GM12878 (cell line): ENCODE data around the gene SMPD4. TPM values are rescaled to one million over a fixed set of nuclear protein-coding genes. Genes with fewer than 3 reads are reported as not detected.
"Not testable (repeated sequence)": the region's sequence is repeated elsewhere in the genome, so short reads cannot be mapped to it uniquely, and the experiment has no call there.

Source experiments
- ATAC-seq: fragments of 200-7000 bp; cut with Tn5 transposase; 3 replicates; pipeline ENCODE4 v1.9.1; 2020; ENCODE audit warnings: mild to moderate bottlenecking, moderate library complexity
- BruUV-seq: library from RNA; stranded (reverse); fragments of 400-500 nt; replicated peaks from 2 replicates; lab custom pipeline; 2021; lab: Mats Ljungman, UMichigan
- CTCF ChIA-PET: fragments of 300-600 bp; sonication (Branson Sonifier 250); formaldehyde crosslinking; extraction: SDS; loops from one replicate; lab custom pipeline; 2021; ENCODE audit warnings: inconsistent platforms; lab: Yijun Ruan, JAX
- POLR2A ChIA-PET: fragments of 350-600 bp; formaldehyde crosslinking; extraction: SDS; loops from one replicate; lab custom pipeline; 2021; ENCODE audit warnings: inconsistent platforms; lab: Charles Lee
- RAD21 ChIA-PET: fragments of 300-600 bp; sonication (Branson Sonifier 250); formaldehyde crosslinking; loops from one replicate; lab custom pipeline; 2023; ENCODE audit warnings: antibody characterized with exemption; ENCODE audit not compliant: unreplicated experiment; lab: Charles Lee
- SMC1A ChIA-PET: fragments of 300-600 bp; sonication (Branson Sonifier 250); formaldehyde crosslinking; loops from one replicate; lab custom pipeline; 2023; ENCODE audit not compliant: unreplicated experiment, uncharacterized antibody; lab: Charles Lee
- DNase-seq: peaks from one replicate; pipeline ENCODE4 v3.0.0-alpha.2; 2011; ENCODE audit warnings: low read depth, low spot score
- FAIRE-seq: peaks from 3 replicates; lab custom pipeline; 2011; peaks lifted over from hg19 to GRCh38; lab: Jason Lieb, UNC
- H2AFZ ChIP-seq: 2 replicates; pipeline ENCODE4 v1.6.0; 2011; ENCODE audit warnings: low read depth, low read length, control low read depth; ENCODE audit not compliant: control insufficient read depth
- H3K27ac ChIP-seq: 2 replicates; pipeline ENCODE4 v1.5.1; 2011; ENCODE audit warnings: control low read depth; ENCODE audit not compliant: control insufficient read depth, insufficient read depth
- H3K27me3 ChIP-seq, 2 experiments: replicated peaks in 1 of 2; 2 replicates each; pipeline versions ENCODE4 v1.6.0 to v1.6.1; 2011; ENCODE audit warnings: low read length in 1 of 2; ENCODE audit not compliant: control insufficient read depth in 2 of 2, insufficient read depth in 2 of 2
- H3K36me3 ChIP-seq, 2 experiments: 2 replicates each; pipeline ENCODE4 v1.5.1; 2011; ENCODE audit warnings: low read length in 1 of 2; ENCODE audit not compliant: control insufficient read depth in 2 of 2, insufficient read depth in 2 of 2
- H3K4me1 ChIP-seq: 2 replicates; pipeline ENCODE4 v1.6.1; 2011; ENCODE audit warnings: mild to moderate bottlenecking, low read length, moderate library complexity, mixed read lengths; ENCODE audit not compliant: control insufficient read depth, insufficient read depth
- H3K4me2 ChIP-seq: 2 replicates; pipeline ENCODE4 v1.6.0; 2011; ENCODE audit warnings: control low read depth; ENCODE audit not compliant: control insufficient read depth, insufficient read depth
- H3K4me3 ChIP-seq: fragments of 200-600 bp; sonication (generic); 2 replicates; pipeline ENCODE4 v1.5.1; 2016
- H3K79me2 ChIP-seq: 2 replicates; pipeline ENCODE4 v1.6.0; 2011; ENCODE audit warnings: low read length; ENCODE audit not compliant: control insufficient read depth, insufficient read depth
- H3K9ac ChIP-seq: 2 replicates; pipeline ENCODE4 v1.8.0; 2011; ENCODE audit warnings: low read length, control low read depth, mixed read lengths; ENCODE audit not compliant: control insufficient read depth, insufficient read depth
- H3K9me3 ChIP-seq: replicated peaks from 3 replicates; pipeline ENCODE4 v1.5.1; 2011; ENCODE audit warnings: mild to moderate bottlenecking, low read length; ENCODE audit not compliant: control insufficient read depth, insufficient read depth
- H4K20me1 ChIP-seq: 2 replicates; pipeline ENCODE4 v1.6.0; 2011; ENCODE audit not compliant: control insufficient read depth, insufficient read depth
- BHLHE40 ChIP-seq, 2 experiments: fragments of 450-650 bp in 1 of 2; IDR thresholded peaks; 2 replicates each; pipeline ENCODE4 v1.6.1; 2011 to 2017; ENCODE audit warnings: low read depth in 2 of 2, borderline replicate concordance in 1 of 2, improper control_type of control experiment in 1 of 2, low read length in 1 of 2, mild to moderate bottlenecking in 1 of 2
- DPF2 ChIP-seq: fragments of 450-650 bp; IDR thresholded peaks from 2 replicates; pipeline ENCODE4 v1.6.1; 2017; ENCODE audit warnings: mild to moderate bottlenecking
- GATAD2B ChIP-seq: fragments of 450-650 bp; conservative IDR thresholded peaks from 2 replicates; pipeline ENCODE4 v1.6.1; 2017; ENCODE audit warnings: low read depth, mild to moderate bottlenecking, moderate library complexity
- HDGF ChIP-seq: fragments of 450-650 bp; IDR thresholded peaks from 2 replicates; pipeline ENCODE4 v1.6.1; 2016; ENCODE audit warnings: antibody characterized with exemption
- IKZF1 ChIP-seq: fragments of 450-650 bp; conservative IDR thresholded peaks from 2 replicates; pipeline ENCODE4 v1.6.1; 2017; ENCODE audit warnings: antibody characterized with exemption, mild to moderate bottlenecking
- IKZF2 ChIP-seq, 2 experiments: fragments of 450-650 bp; IDR thresholded peaks; 2 replicates each; pipeline ENCODE4 v1.6.1; 2017; ENCODE audit warnings: mild to moderate bottlenecking in 2 of 2, moderate library complexity in 2 of 2
- RUNX3 ChIP-seq: IDR thresholded peaks from 2 replicates; pipeline ENCODE4 v1.6.1; 2012; ENCODE audit warnings: low read length, inconsistent platforms
- WGBS: methylation state at CpG from one replicate; pipeline ENCODE4 v1.1.6; 2016; ENCODE audit warnings: low lambda C conversion rate; ENCODE audit not compliant: insufficient replicate concordance, insufficient coverage; ENCODE audit errors: missing lambda C conversion rate; 5-methylcytosine and 5-hydroxymethylcytosine counted together
- in situ Hi-C: fragments of 300-500 bp; cut with MboI; formaldehyde crosslinking; loops from 9 replicates; pipeline ENCODE4 v1.14.3; 2018; ENCODE audit warnings: mixed read lengths
- intact Hi-C: fragments of 100-400 bp; cut with micrococcal nuclease; formaldehyde crosslinking; loops from one replicate; pipeline ENCODE4 v1.14.2; 2022; ENCODE audit not compliant: unreplicated experiment
- polyA plus RNA-seq, 11 experiments: library from polyadenylated mRNA; depleted of rRNA in 4 of 11; unstranded in 6 of 11; stranded (reverse) in 5 of 11; fragments of >200 nt; fragmentation: Nextera tagmentation in 4 of 11; fragmentation: Illumina TruSeq in 1 of 11; extraction: Ambion mirVana in 4 of 11; extraction: Trizol in 1 of 11; gene quantifications; 1 replicate in 1 of 11; 2 replicates in 10 of 11; pipeline versions ENCODE4 v1.2.1 to v1.2.3, GENCODE V29; 2011 to 2016; ENCODE audit warnings: inconsistent platforms in 2 of 11, missing spikeins in 2 of 11, low read depth in 1 of 11
- total RNA-seq, 4 experiments: library from RNA; depleted of rRNA in 3 of 4; stranded (reverse); fragments of >200 nt in 3 of 4; fragmentation: Illumina TruSeq in 1 of 4; extraction: Trizol in 1 of 4; gene quantifications; 2 replicates each; pipeline versions ENCODE4 v1.2.1 to v1.2.3, GENCODE V29; 2013 to 2021
- TF ChIP-seq, protein P1 (sequence below): fragments of 450-650 bp; IDR thresholded peaks from 2 replicates; pipeline ENCODE4 v1.6.1; 2017; ENCODE audit warnings: mild to moderate bottlenecking, moderate library complexity

SMPD4 gene
- total and polyA plus RNA-seq, 10 of the 15 experiments (the other 5 are each of a cell fraction or from before 2014, with no cell fraction given): 5.0 to 82.0 (median 45.7) TPM

DNA sequence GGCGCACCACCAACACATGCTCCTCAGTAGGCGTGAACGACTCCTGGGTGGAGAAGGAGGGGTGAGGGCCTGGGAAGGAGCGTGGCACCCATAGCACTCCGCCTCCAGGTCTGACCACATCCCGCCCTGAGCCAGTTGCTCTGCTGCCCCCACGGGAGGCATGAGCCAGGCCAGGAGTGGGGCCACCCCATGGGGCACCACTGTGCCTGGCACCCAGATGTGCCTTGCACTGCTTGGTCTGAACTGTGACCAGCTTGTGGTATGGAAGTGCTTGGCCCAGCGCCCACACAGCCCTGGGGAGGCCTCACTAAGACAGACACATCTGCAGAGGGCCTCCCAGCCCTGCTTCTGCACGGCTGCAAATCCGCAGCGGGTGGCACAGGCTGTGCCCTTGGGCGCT is 24.0 kb downstream of the SMPD4 start:
- in situ Hi-C loops: loop anchor here (5.0 to 10.0 kb wide), 2 partner anchors 180 to 1517 kb away; no protein-coding TSS in a partner anchor
- Histone ChIP-seq H3K36me3 (peaks cover 0 to 18% of the 10 kb centered on the region in 2 experiments; a peak in 2 of 4 replicates), H3K9ac (peak overlapping the region; percentile 34; the same call in 1 of the 2 replicates), H3K4me1 (peaks cover 18% of the 10 kb centered on the region), H3K27ac (peak overlapping the region; percentile 75)
- H3K79me2 ChIP-seq, intact Hi-C loops, H3K4me3 ChIP-seq, H2AFZ ChIP-seq, H3K9me3 ChIP-seq, H3K4me2 ChIP-seq, POLR2A ChIA-PET, H4K20me1 ChIP-seq, FAIRE-seq, BruUV-seq, H3K27me3 ChIP-seq: not testable (repeated sequence)
- SMC1A ChIA-PET: interaction anchor here (0.7 to 1.4 kb wide), 2 partner anchors 24 to 173 kb away, joined by 4 to 5 read pairs; partner anchors contain the start of gene SMPD4
- WGBS: 10% methylated on average over 9 of the region's 12 CpGs
- DNase-seq (peak; percentile 37), ATAC-seq (peak; percentile 68)
- peak; percentile 36; the same call in 1 of the 2 replicates for TF ChIP-seq GATAD2B
- TF ChIP-seq DPF2: 0 out of 2 replicates have a peak, but pooled peaks have one; percentile 51
- TF ChIP-seq RUNX3: peak; percentile 49
- peak in 1 of 2 experiments; percentile 49; a peak in 2 of 4 replicates for TF ChIP-seq BHLHE40 (IDR thresholded peaks at IDR 0.05; ENCODE audit: borderline replicate concordance in 1 of 2, low read depth in 2 of 2, low read length in 1 of 2)
- TF ChIP-seq IKZF1: peak; percentile 1; the same call in 1 of the 2 replicates
- TF ChIP-seq HDGF: peak; percentile 44; the same call in 1 of the 2 replicates
- peak in 1 of 2 experiments; percentile 6; a peak in 1 of 4 replicates for TF ChIP-seq IKZF2 (IDR thresholded peaks at IDR 0.05)
- TF ChIP-seq, protein P1, sequence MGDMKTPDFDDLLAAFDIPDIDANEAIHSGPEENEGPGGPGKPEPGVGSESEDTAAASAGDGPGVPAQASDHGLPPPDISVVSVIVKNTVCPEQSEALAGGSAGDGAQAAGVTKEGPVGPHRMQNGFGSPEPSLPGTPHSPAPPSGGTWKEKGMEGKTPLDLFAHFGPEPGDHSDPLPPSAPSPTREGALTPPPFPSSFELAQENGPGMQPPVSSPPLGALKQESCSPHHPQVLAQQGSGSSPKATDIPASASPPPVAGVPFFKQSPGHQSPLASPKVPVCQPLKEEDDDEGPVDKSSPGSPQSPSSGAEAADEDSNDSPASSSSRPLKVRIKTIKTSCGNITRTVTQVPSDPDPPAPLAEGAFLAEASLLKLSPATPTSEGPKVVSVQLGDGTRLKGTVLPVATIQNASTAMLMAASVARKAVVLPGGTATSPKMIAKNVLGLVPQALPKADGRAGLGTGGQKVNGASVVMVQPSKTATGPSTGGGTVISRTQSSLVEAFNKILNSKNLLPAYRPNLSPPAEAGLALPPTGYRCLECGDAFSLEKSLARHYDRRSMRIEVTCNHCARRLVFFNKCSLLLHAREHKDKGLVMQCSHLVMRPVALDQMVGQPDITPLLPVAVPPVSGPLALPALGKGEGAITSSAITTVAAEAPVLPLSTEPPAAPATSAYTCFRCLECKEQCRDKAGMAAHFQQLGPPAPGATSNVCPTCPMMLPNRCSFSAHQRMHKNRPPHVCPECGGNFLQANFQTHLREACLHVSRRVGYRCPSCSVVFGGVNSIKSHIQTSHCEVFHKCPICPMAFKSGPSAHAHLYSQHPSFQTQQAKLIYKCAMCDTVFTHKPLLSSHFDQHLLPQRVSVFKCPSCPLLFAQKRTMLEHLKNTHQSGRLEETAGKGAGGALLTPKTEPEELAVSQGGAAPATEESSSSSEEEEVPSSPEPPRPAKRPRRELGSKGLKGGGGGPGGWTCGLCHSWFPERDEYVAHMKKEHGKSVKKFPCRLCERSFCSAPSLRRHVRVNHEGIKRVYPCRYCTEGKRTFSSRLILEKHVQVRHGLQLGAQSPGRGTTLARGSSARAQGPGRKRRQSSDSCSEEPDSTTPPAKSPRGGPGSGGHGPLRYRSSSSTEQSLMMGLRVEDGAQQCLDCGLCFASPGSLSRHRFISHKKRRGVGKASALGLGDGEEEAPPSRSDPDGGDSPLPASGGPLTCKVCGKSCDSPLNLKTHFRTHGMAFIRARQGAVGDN: peak; percentile 30; the same call in 1 of the 2 replicates
- RAD21 ChIA-PET: interaction anchor here (1.0 kb wide), 2 partner anchors 24 to 175 kb away, joined by 3 to 4 read pairs; partner anchors contain the start of gene SMPD4
- CTCF ChIA-PET: interaction anchor here (0.6 to 1.4 kb wide), 5 partner anchors 24 to 209 kb away, joined by 3 to 4 read pairs (median 3); partner anchors contain the start of gene SMPD4
